Fibroblast of mammary gland (primary cell): ENCODE measurements around the gene ARHGAP28.
A peak's percentile ranks its signal among the peaks of the same experiment; 100 is the strongest.

Experiments used
- DNase-seq: peaks from one replicate; pipeline ENCODE4 v3.0.0-alpha.2; 2010; ENCODE audit warnings: low read depth
- H3K4me3 ChIP-seq: 2 replicates; pipeline ENCODE4 v1.5.1; 2011; ENCODE audit warnings: low read depth, mild to moderate bottlenecking, low read length, moderate library complexity; ENCODE audit not compliant: control insufficient read depth
- TF ChIP-seq, protein P1 (sequence below): conservative IDR thresholded peaks from 2 replicates; pipeline ENCODE4 v1.5.1; 2011; ENCODE audit warnings: low read depth, low read length, inconsistent platforms; ENCODE audit not compliant: control insufficient read depth, insufficient read depth

ARHGAP28 gene

DNA sequence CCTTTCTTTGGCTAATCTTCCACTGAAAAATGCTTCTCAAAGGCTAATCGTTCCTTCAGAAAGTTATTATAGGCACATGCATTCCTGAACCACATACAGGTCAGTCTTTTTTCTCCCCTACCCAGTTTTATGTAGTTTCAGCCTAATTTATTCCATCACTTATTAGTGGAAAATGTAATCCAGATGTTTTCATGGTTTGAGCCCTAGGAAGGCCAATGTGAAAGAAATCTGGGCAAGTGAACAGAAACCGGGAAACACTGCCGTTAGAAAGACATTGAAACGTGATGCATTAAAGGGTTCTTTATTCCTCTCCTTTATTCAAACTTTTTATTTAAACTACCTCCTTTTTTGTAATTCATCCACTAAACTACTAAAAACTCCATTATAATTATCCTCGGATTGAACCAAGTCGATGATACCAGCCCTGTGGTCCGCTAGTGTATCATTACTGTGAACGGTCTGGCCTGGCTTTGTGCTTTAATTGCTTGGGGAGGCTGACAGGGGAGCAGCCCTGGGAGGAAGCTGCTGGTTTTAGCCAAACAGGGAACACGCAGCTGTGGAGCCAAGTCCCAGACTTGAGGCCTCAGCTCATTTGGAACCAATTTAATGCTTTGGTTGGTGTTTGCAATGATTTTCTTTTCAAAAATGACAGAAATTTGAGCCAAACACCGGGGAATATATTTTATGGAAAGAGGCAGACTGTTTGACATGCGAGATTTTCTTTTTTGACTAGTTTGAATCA, 149.2 kb downstream of the ARHGAP28 start:
- TF ChIP-seq, protein P1, sequence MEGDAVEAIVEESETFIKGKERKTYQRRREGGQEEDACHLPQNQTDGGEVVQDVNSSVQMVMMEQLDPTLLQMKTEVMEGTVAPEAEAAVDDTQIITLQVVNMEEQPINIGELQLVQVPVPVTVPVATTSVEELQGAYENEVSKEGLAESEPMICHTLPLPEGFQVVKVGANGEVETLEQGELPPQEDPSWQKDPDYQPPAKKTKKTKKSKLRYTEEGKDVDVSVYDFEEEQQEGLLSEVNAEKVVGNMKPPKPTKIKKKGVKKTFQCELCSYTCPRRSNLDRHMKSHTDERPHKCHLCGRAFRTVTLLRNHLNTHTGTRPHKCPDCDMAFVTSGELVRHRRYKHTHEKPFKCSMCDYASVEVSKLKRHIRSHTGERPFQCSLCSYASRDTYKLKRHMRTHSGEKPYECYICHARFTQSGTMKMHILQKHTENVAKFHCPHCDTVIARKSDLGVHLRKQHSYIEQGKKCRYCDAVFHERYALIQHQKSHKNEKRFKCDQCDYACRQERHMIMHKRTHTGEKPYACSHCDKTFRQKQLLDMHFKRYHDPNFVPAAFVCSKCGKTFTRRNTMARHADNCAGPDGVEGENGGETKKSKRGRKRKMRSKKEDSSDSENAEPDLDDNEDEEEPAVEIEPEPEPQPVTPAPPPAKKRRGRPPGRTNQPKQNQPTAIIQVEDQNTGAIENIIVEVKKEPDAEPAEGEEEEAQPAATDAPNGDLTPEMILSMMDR: no peak
- DNase-seq: peak; percentile 23
- no peak overlapping the region for H3K4me3 ChIP-seq

DNA sequence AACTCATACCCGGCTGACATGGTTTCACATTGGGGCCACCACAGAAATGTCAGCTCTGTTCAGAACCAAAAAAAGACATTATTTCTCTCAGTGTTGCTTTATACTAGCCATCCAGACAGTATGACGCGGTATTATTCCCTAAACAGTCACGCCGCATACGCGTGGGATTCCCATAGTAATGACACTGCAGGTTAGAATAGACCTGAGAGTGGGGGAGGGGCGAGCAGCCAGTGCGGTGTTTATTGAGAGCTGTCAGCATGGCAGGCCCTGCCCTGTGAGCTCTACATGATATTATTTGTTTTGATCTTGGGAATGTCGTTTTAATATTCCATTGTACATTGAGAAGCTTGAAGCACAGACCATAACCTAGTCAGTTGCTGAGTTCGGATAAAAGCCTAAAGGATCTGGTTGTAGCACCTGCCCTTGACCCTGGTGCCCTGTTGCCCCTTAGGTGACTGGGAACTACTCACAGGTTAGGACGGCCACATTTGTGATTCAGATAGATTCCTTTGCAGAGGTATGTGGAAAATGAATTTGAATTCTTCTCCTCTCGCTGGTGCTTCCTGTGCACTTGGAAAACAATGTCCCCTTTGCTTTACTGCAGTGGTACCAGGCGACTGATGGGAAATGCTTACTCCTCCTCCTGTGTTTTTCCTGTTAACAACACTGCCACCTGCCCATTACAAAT, 150.1 kb downstream of the ARHGAP28 start:
- DNase-seq: no peak
- H3K4me3 ChIP-seq: no peak overlapping the region
- TF ChIP-seq, protein P1: no peak

DNA sequence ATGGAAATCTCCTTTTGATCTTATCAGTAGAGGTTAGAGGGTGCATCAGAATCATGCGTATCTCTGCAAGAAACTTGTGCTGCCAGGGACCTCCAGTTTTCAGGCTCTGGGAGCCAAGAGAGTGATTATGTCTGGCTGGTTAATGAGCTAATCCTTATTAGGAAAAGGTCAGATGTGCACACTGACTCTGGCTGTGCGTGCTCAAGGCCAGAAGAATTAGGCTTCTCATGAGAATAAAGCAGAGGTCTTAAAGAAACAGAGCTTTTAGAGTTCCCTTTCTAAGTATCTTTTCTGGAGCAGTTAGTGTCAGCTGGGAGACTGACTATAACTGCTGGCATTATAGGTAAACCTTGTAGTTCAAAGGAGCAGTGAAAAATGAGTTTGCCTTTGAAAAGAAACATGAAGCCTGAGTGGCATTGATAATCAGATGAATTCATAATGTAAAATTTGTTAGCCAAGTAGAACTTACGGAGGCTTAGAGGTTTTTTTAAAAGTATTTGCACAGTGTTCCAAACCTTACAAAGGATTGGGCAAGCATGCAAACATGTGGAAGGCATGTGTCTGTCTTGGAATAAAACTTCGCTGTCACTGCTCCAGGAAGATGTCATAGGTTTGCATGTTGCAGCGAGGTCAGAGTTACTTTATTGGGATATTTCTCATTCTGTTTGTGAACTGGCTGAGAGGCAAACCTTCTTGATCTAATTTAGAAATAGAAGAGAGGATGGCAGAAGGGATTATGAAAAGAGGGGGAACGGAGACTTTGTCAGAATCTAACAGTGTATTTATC, 151.7 kb downstream of the ARHGAP28 start:
- TF ChIP-seq, protein P1: no peak
- no peak overlapping the region for H3K4me3 ChIP-seq
- DNase-seq: peak; percentile 86

DNA sequence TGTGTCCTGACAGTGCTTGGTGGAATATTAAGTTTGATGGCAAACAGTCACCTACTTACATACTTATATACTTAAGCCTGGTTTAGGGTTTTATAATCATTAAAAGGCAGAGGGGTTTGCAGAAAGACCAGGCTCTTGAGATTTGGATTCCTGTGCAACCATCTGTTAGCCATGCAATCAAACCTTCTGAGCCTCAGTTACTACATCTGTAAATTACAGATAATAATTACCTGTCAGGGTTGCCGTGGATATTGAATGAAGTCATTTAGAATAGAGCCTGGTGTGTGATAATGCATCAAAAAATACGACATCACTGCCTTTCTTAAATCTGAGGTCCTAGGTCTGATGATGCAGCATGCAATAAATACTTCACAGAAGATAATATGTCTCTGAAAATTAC, 152.9 kb downstream of the ARHGAP28 start:
- no peak overlapping the region for H3K4me3 ChIP-seq
- no peak for DNase-seq
- TF ChIP-seq, protein P1: no peak

DNA sequence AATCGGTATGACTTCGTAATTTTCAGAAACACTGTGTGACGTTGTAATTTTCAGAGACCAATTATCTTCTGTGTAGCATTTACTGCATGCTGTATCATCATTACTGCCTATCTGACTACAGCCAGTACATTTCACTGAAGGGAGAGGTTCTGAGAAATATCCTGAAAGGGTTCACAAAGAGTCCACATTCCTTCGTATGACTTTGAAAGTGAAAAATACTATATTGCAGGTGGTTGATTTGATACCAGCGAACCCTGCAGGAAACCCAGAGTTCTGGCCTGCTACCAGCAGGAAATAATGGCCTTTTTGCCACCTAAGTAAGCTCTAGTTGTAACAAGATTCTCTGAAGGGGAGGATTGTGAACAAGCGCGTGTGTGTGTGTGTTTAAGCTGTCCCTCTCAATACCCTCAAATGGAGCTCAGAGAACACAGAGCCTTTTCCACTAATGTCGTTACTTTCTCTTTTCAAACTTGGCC, 155.5 kb downstream of the ARHGAP28 start:
- TF ChIP-seq, protein P1: no peak
- H3K4me3 ChIP-seq: no peak overlapping the region
- peak; percentile 24 for DNase-seq

DNA sequence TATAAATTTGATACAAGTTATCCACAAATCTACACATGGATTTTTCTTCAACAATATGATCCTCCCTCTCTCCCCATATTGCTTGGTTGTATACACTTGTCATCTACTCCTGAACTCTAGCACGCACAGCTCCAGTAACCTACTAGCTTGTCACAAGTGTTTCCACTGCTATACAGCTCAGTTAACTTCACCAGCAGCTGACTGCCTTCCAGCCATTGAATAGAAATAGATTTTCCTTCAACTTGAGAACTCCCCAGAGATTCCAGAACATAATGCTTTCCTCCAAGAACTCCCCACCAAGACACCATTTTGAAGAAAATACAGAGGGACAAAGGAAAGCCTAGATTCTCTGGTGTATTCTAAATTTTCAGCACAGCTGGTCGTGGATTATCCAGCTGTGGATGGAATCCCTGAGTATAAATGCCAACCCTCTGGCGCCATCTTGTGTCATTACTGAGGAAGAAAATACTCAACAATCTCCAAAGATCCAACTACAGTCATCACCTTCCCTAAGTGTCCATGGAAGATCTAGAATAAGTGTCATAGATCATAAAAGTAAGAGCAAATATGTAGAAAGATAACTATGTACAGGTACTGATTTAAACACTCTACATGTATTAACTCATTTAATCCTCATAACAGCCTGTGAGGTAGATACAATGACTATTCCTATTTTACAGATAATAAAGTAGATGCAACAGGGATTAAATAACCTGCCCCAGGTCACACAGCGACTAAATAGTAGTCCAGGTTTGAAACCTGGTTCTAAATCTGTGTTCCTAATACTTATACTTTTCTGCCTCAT, 156.7 kb downstream of the ARHGAP28 start:
- no peak overlapping the region for H3K4me3 ChIP-seq
- TF ChIP-seq, protein P1: peak; percentile 71
- peak; percentile 65 for DNase-seq
